ENCODE data around the gene AK3. TPM values are rescaled to one million over a fixed set of nuclear protein-coding genes. Genes with fewer than 3 reads are reported as not detected.
"Not testable (repeated sequence)": the region's sequence is repeated elsewhere in the genome, so short reads cannot be mapped to it uniquely, and the experiment has no call there.

The AK3 gene
- total RNA-seq, 1 experiment from 2014 or later, result 15.9 TPM

DNA sequence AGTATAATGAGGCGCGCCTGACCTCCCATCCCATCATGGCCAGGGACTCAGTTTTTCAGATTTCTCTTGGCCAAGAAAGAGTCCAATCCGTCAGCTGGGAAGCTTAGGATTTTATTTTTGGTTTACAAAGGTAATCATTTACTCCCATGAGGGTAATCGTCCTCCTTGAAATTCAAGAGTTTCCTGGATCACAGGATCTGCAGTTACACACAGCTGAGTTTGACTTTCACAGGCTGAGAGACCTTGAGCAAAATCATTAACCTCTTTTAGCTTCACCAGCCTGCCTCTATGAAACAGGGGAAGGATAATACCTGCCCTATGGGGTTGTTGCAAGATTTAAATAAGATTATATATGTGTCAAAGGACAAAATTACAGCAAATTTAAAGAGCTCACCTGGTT lies 15.4 kb upstream of the AK3 start:
- no peaks in the 10 kb centered on the region for H3K9me3 ChIP-seq (ENCODE audit: control insufficient read depth, insufficient read depth, low read depth, low read length)
- no peak overlapping the region for H3K27ac ChIP-seq (ENCODE audit: low read length)
- ChIA-PET POLR2A (no interaction called here), CTCF (no interaction called here)
- ATAC-seq (no peak), DNase-seq (ENCODE audit: low read depth, low spot score) (no peak)
- H3K4me3 ChIP-seq (ENCODE audit: low read depth in 2 of 2, low read length in 2 of 2), result no peak overlapping the region
- in situ Hi-C loops (cut with HindIII; ENCODE audit: low pct_unique_long_range_greater_than_20kb, low sequenced_read_pairs) (no loop called here), intact Hi-C loops (cut with micrococcal nuclease; ENCODE audit: unreplicated experiment) (no loop called here)
- no TSS peak for BruUV-seq (replicated peaks)
- H3K27me3 ChIP-seq (ENCODE audit: control insufficient read depth, insufficient read depth, low read length), result no peaks in the 10 kb centered on the region
- no peaks in the 10 kb centered on the region for H3K36me3 ChIP-seq (ENCODE audit: control insufficient read depth, insufficient read depth, low read length)
- TF ChIP-seq, protein P1, sequence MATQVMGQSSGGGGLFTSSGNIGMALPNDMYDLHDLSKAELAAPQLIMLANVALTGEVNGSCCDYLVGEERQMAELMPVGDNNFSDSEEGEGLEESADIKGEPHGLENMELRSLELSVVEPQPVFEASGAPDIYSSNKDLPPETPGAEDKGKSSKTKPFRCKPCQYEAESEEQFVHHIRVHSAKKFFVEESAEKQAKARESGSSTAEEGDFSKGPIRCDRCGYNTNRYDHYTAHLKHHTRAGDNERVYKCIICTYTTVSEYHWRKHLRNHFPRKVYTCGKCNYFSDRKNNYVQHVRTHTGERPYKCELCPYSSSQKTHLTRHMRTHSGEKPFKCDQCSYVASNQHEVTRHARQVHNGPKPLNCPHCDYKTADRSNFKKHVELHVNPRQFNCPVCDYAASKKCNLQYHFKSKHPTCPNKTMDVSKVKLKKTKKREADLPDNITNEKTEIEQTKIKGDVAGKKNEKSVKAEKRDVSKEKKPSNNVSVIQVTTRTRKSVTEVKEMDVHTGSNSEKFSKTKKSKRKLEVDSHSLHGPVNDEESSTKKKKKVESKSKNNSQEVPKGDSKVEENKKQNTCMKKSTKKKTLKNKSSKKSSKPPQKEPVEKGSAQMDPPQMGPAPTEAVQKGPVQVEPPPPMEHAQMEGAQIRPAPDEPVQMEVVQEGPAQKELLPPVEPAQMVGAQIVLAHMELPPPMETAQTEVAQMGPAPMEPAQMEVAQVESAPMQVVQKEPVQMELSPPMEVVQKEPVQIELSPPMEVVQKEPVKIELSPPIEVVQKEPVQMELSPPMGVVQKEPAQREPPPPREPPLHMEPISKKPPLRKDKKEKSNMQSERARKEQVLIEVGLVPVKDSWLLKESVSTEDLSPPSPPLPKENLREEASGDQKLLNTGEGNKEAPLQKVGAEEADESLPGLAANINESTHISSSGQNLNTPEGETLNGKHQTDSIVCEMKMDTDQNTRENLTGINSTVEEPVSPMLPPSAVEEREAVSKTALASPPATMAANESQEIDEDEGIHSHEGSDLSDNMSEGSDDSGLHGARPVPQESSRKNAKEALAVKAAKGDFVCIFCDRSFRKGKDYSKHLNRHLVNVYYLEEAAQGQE (IDR thresholded peaks at IDR 0.05; ENCODE audit: insufficient read depth in 1 of 2, low read depth in 2 of 2, low read length in 1 of 2), result no peak
- TF ChIP-seq, protein P2, sequence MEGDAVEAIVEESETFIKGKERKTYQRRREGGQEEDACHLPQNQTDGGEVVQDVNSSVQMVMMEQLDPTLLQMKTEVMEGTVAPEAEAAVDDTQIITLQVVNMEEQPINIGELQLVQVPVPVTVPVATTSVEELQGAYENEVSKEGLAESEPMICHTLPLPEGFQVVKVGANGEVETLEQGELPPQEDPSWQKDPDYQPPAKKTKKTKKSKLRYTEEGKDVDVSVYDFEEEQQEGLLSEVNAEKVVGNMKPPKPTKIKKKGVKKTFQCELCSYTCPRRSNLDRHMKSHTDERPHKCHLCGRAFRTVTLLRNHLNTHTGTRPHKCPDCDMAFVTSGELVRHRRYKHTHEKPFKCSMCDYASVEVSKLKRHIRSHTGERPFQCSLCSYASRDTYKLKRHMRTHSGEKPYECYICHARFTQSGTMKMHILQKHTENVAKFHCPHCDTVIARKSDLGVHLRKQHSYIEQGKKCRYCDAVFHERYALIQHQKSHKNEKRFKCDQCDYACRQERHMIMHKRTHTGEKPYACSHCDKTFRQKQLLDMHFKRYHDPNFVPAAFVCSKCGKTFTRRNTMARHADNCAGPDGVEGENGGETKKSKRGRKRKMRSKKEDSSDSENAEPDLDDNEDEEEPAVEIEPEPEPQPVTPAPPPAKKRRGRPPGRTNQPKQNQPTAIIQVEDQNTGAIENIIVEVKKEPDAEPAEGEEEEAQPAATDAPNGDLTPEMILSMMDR (IDR thresholded peaks at IDR 0.05), result no peak
- TF ChIP-seq TCF7L2 (IDR thresholded peaks at IDR 0.05; ENCODE audit: low read depth, low read length), result no peak
- TF ChIP-seq SIN3A (IDR thresholded peaks at IDR 0.05; ENCODE audit: borderline replicate concordance, insufficient read depth, low read depth, low read length), result no peak
- no peak for TF ChIP-seq POLR2AphosphoS5 (IDR thresholded peaks at IDR 0.05; ENCODE audit: low read depth, low read length)
- no peaks in the 10 kb centered on the region for H3K4me1 ChIP-seq (ENCODE audit: control insufficient read depth, insufficient read depth, low read length)

DNA sequence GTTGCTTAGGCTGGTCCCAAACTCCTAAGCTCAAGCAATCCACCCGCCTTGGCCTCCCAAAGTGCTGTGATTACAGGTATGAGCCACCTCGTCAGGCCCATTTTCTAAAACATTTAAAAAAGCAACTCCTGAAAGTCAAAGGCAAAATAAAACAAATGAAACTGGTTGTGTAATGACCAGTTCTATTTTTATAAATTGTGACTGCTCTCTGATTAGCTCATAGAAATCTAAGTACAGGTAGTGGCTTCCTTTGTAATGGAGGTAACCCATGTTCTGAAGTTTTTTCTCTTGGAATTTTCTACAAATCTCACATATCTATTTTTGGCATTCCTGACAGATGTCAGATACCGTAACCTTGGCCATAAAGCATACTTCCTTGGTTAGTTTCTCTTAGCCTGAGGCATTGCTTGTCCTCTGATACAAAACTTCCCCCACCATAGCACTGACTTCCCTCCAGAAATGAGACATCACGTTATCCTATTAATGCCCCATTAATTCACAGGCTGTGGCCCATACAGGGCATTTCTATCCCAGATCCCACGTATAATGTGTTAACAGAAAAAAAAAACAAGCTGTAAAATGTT lies 14.1 kb upstream of the AK3 start:
- POLR2A ChIA-PET, result no interaction called here
- BruUV-seq (replicated peaks), result no TSS peak
- in situ Hi-C loops (cut with HindIII; ENCODE audit: low pct_unique_long_range_greater_than_20kb, low sequenced_read_pairs), result no loop called here

DNA sequence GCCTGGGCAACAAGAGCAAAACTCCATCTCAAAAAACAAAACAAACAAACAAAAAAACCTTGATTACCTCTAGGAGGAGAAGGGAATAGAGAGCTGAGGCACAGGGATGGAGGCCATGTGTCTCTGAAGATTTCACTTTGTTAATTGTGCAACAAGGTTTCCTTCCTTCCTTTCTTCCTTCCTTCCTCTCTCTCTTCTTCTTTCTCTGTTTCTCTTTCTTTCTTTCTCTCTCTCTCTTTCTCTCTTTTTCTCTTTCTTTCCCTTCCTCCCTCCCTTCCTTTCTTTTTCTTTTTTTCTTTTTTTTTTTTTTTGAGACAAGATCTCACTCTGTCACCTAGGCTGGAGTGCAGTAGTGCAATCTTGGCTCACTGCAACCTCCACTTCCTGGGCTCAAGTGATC lies 13.5 kb upstream of the AK3 start:
- BruUV-seq (replicated peaks); H3K4me3 ChIP-seq (ENCODE audit: low read depth in 2 of 2, low read length in 2 of 2); CTCF ChIA-PET; H3K4me1 ChIP-seq (ENCODE audit: control insufficient read depth, insufficient read depth, low read length); H3K27ac ChIP-seq (ENCODE audit: low read length); H3K27me3 ChIP-seq (ENCODE audit: control insufficient read depth, insufficient read depth, low read length); H3K36me3 ChIP-seq (ENCODE audit: control insufficient read depth, insufficient read depth, low read length); in situ Hi-C loops (cut with HindIII; ENCODE audit: low pct_unique_long_range_greater_than_20kb, low sequenced_read_pairs); ATAC-seq; H3K9me3 ChIP-seq (ENCODE audit: control insufficient read depth, insufficient read depth, low read depth, low read length); DNase-seq (ENCODE audit: low read depth, low spot score); intact Hi-C loops (cut with micrococcal nuclease; ENCODE audit: unreplicated experiment); POLR2A ChIA-PET: not testable (repeated sequence)

More for the DNA sequence above, 14.1 kb upstream of the AK3 start:
- ATAC-seq, result no peak
- Histone ChIP-seq H3K36me3 (ENCODE audit: control insufficient read depth, insufficient read depth, low read length) (no peaks in the 10 kb centered on the region), H3K27ac (ENCODE audit: low read length) (no peak overlapping the region), H3K4me1 (ENCODE audit: control insufficient read depth, insufficient read depth, low read length) (no peaks in the 10 kb centered on the region), H3K27me3 (ENCODE audit: control insufficient read depth, insufficient read depth, low read length) (no peaks in the 10 kb centered on the region), H3K4me3 (ENCODE audit: low read depth in 2 of 2, low read length in 2 of 2) (no peak overlapping the region), H3K9me3 (ENCODE audit: control insufficient read depth, insufficient read depth, low read depth, low read length) (no peaks in the 10 kb centered on the region)
- intact Hi-C loops (cut with micrococcal nuclease; ENCODE audit: unreplicated experiment), result no loop called here
- TF ChIP-seq SIN3A (IDR thresholded peaks at IDR 0.05; ENCODE audit: borderline replicate concordance, insufficient read depth, low read depth, low read length), result no peak
- TF ChIP-seq, protein P2 (IDR thresholded peaks at IDR 0.05), result no peak
- TF ChIP-seq, protein P1 (IDR thresholded peaks at IDR 0.05; ENCODE audit: insufficient read depth in 1 of 2, low read depth in 2 of 2, low read length in 1 of 2), result no peak
- TF ChIP-seq POLR2AphosphoS5 (IDR thresholded peaks at IDR 0.05; ENCODE audit: low read depth, low read length), result no peak
- no peak for TF ChIP-seq TCF7L2 (IDR thresholded peaks at IDR 0.05; ENCODE audit: low read depth, low read length)
- CTCF ChIA-PET, result no interaction called here
- DNase-seq (ENCODE audit: low read depth, low spot score), result no peak

Data from Panc1 (cell line).